Measurements from ENCODE around the gene PTPA.

PTPA gene

GRCh38 chr9:129084087-129084486, 27.1 kb upstream of the PTPA start:
- no peak for DNase-seq

DNA sequence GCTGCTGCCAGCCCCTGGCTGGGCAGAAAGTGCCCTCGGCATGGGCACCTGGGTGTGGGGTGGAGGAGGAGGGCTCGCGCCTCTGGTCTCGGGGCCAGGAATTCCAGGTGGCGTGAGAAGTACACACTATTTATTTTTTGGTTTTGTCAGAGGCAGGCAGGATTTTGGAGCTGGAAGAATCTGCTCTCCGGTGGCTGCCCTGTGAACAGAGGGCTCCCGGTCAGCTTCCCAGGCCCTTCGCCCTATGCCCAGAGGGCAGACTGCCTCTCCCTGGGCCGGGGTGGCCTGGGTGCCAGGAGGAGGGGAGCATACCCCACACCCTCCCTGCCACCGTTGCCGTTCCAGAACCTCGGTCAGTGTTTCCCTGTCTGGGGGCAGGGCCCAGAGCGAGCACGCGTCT, 22.0 kb upstream of the PTPA start:
- DNase-seq: no peak

DNA sequence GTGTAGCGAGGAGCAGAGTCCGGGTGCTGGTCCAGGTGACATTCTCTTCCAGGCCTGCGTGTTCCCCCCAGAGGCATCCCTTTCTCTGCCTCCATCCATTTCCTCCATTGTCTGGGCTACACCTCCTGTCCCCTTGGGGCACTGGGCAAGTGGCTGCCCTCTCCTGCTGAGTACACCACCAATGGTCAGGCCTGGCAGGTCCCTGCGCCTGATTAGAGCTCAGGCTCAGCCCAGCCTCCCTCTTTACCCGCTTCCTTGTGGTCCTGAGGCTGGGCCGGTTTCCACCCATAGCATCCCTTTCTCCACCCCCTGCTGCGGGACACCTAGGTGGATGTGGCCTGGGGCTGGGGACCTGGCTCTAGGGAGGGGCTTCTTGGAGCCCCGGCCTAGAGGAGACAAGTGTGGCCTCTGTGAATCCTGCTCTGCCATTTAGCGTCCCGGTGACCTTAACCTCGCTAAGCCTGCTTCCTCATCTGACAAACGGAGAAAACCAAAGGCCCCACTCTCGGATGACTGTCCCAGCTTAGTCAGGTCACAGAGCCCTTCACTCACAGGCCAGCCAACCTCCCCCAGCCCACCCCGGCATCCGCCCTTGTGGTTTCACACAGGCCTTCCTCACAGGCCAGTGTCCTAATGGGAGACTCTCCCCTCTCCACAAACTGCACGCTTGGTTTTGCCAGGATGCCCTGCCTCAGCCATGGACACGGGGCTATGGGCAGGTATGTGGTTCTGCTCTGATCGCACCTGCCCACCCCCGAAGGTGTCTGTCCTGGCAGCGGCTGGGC, 17.4 kb upstream of the PTPA start:
- no peak for DNase-seq

DNA sequence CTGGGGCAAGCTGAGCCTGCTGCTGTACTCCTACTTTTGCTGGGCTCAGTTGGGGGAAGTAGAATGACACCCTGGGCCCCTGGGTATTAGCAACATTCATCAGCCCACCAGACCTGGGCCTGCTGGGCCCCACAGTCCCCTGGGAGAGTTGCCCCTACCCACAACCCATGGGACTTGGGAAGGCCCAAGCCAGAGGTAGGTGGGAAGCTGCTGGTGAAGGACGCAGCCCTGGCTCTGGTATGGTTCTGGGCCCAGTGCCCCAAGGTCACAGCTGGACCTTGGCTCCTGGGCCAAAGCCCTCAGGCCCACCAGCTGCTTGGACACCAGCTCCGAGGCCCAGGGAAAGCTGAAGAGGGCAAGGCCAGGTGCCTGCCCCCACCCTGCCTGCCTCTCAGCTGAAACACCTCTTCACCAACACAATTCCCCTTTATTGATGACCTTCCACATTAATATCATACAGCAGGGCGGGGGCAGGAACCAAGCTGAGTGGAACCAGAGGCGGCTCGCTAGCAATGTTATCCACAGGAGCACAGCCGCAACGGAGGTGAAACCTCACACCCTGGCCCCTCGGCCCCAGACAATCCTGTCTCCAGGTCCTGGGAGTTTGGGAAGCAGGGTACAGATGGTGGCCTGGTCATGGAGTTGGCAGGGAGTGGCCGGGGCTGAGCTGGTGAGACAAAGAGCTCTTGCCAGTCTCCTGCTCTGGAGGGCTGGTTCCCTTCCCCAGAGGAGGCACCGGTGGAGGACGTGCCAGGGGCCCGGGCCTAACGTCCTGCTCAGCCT, 16.6 kb upstream of the PTPA start:
- DNase-seq: no peak

GRCh38 chr9:129095170-129095667, 16.0 kb upstream of the PTPA start:
- no peak for DNase-seq

DNA sequence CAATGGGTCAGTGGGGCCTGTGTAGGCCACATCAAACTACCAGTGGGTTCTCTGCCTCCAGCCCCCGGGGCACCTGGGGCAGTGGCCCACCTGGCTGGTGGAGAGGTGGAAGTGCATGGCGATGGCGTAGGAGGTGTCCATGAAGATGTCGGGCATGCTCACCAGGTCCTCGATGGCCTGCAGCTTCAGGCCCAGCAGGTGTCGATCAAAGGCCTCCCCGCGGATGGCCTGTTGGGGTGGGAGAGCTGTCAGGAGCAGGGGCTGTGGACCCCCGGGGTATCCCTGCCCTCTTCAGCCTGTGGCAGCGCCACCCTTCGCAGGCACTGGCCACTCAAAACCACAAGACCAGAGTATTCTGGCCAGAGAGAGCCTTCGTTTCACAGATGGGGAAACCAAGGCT, 15.3 kb upstream of the PTPA start:
- no peak for DNase-seq

DNA sequence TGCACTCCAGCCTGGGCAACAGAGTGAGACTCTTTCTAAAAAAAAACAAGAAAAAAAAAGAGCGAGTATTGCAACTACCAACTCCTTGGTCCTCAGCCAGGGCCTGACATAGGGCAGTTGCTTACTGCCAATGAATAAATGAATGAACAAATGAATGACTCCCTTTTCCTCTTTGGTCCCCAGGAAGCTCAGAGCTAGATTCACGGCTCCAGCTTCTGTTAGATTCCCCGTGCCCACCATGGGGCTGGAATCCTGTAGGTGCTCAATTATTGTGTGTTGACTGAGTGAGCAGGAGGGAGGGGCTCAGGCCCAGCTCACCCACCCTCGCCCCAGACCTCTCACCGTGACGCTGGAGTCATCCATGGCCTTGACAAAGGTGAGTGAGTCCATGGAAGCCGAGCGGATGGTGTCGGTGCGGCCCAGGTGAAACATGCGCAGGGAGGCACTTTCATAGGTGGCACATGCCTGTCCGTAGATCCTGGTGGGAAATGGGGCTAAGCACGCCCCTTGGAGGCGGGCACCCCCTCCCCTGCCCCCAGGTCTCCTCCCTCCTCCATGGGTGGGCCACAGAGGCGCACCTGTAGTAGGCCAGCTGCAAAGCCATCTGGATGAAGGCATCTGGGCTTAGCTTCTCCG, 13.4 kb upstream of the PTPA start:
- no peak for DNase-seq

DNA sequence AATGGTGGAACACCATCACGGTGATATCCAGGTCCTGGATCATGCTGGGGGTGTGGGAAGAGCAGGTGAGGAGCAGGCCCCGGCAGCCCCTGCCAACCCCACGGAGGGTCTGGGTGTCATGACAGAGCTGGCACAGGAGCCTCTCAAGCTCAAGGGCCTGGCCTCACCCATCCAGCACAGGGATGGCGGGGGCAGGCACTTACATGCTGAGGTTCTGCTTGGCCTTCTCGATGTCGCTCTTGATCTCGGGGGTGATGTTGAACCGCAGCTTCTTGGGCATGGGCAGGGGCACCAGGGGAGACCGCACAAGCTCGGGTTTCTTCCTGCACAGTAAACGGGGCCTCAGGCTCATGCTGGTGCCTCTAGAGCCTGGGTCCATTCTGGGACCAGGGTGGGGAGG, 12.9 kb upstream of the PTPA start:
- no peak for DNase-seq

DNA sequence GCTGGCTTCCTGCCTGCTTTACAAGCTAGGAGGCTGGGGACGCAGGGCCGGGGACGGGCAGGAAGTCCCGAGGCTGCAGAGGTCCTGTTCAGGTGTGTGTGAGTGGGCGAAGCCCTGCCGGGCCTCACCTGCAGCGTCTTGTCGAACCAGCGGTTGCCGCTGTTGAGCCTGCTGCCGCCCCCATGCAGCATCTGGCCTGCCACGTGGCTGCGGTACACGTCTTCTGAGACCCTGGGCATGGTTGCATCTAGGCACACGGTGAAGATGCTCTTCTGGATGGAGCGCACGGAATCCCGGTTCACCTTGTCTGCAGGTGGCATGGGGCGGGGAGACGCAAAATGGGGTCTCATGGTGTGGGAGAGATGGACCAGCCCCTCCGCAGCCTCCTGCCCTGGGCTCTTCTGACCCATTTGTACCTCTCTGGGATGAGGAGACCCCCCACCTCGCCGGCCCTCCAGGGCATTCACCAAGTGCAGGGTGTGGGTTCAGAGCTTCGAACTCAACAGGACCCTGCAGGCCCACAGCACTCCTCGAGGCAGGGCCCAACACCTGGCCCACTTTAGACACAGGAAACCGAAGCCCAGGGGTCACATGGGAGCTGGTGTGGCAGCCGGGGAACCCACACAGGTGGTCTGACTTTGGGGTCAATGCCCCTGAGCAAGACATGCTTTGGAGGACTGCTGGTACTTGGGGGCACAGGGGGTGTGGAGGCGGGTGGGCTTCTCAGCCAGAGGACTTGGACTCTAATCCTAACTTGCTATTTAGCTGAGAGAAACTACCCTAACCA, 10.6 kb upstream of the PTPA start:
- no peak for DNase-seq

DNA sequence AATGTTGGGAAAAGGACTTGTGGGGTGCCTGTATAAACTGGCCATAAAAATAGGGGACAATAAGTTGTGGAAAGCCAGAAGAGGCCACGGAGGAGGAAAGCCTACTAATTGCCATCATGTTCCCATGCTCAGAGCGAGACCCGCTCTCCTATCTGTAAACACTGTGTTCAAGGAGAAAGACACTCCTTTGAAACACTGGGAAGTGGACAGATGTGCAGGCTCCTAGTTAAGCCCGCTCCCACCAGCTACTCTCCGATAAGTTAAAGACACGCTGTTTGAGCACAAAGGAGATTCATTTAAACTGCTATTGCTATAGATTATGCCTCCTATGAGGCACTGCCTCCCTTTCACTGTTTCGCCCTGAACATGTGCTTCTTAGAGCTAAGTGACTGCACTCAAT, 9.9 kb upstream of the PTPA start:
- DNase-seq: no peak

GRCh38 chr9:129102095-129102525, 9.1 kb upstream of the PTPA start:
- no peak for DNase-seq

- peak in 1 of 2 experiments; percentile 20 for DNase-seq
Observed at GRCh38 chr9:129102791-129103594, 8.2 kb upstream of the PTPA start.

- no peak for DNase-seq
Observed at GRCh38 chr9:129103595-129103965, 7.6 kb upstream of the PTPA start.

DNA sequence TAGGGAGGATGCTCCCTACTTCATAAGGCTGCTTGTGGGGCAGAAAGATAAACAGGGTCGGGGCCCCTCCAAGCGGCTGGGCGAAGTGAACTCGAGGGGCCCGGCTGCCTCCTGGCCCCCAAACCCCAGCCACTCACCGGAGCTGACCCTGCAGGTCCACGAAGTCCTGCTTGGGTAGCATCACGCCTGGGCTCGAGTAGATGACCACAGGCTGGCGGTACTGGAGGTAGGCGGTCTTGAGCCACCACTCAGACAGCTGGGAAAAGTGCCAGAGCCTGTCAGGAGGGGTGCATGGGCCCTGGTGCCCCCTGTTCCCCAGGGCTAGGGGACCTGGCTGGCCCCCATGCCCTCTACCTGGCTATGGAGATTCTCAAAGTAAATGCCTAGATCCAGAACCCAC, 7.2 kb upstream of the PTPA start:
- no peak for DNase-seq

DNA sequence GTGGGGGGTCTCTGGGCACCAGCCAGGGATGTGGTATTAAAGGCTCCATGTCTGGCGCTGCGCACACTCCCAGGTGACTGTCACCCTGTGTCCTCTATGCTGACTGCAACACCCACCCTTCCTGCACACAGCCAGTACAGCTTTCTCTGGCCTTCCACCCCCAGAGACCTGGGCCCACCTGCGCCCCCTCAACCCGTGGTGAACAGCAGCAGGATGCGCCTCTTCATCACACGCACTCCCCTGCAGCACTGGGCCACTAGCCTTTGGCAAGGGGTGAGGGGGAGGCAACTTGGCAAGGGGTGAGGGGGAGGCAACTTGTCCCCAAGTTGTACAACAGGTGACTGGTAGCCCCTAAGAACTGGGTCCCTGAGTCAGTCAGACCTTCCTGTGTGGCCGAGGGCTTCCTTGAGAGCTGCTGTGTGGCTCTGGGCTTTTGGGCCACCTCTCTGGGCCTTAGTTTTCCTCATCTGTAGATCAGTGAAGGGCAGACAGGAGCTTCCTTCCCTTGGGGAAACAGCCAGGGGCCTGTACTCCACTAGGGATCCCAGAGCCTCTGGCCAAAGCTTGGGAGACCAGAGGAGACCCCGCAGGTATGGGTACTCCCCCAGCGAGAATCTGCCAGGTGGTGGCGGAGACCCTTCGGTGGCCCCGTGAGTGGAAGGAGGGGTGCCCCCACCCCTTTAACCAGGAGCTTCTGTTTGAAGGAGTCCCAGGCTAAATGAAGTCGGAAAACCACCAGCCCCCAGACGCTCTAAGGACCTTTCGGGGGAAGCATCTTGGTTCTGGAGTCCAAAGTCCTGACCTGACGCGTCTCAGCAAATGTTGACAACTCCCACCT, 5.1 kb upstream of the PTPA start:
- DNase-seq: no peak

DNA sequence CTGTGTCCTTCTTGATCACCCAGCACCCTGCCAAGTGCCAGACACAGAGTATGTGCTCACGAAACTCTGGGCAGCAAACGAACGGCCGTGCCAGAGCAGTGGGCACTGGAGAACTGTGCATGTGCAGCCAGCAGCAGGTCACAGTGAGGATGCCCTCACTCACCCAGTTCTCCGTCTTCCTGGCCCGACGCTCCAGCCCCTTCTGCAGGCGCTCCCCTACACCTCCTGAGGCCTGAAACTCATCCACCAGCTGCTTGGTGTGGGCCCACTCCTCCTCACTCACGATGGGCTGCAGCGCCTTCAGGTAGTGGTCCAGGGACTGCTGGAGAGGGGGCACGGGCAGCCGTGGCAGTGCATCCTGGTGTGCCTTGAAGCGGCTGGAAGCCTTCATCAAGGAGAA, 3.6 kb upstream of the PTPA start:
- DNase-seq: no peak

DNA sequence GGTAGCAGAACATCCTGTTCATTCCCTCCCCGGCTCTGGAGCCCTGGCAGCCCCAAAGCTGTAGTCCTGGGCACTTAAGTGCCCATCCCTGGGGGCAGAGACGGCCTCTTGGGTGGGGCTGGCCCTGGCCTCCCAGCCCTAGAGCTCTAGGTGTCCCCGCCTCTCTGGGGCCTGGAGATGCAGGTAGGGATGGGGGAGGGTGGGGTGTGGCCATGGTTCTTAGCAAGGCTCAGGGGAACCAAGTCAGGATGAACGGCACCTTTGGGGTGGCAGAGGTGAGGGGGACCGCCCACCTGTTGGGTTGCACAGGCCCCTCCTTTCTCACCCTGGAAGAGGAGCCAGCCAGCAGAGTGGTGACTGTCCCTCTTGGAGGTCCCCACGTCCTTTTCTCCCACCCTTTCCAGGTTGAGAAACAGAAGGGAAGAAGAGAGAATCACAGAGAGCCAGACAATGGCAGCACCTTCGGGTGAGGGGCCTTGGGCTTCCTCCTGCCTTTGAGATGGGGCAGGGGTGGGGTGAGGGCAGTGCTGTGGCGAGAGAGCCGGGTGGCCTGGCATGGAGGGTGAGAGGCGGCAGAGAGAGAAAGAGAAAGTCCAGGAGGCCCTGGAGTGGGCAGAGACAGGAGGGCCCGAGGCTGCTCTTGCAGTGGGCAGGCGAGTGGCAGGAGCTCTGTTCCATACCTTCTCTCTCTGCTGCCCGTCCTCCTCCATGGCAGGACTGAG, 3.0 kb upstream of the PTPA start:
- no peak for DNase-seq

- DNase-seq: peak in 1 of 2 experiments; percentile 1
Observed at GRCh38 chr9:129108805-129109536, 2.2 kb upstream of the PTPA start.

GRCh38 chr9:129109537-129109903, 1.7 kb upstream of the PTPA start:
- no peak for DNase-seq
